PC-3 (cell line): ENCODE data around the gene PPP6R1.

Experiments
- CTCF ChIP-seq: fragments of 300-600 bp; sonication (generic); conservative IDR thresholded peaks from 2 replicates; pipeline ENCODE4 v1.5.1; 2017; ENCODE audit warnings: antibody characterized with exemption, low read depth, mild to moderate bottlenecking, low read length
- EZH2 ChIP-seq: fragments of 300-600 bp; sonication (generic); IDR thresholded peaks from one replicate; pipeline ENCODE4 v1.6.1; 2017; ENCODE audit warnings: antibody characterized with exemption, mild to moderate bottlenecking, low read length; ENCODE audit not compliant: unreplicated experiment
- EZH2phosphoT487 ChIP-seq: fragments of 300-600 bp; sonication (generic); IDR thresholded peaks from 2 replicates; pipeline ENCODE4 v1.6.1; 2018; ENCODE audit warnings: mild to moderate bottlenecking, antibody characterized with exemption, low read length, borderline replicate concordance

GRCh38 chr19:55220525-55220924, 38.3 kb downstream of the PPP6R1 start:
- TF ChIP-seq CTCF, result no peak
- no peak for TF ChIP-seq EZH2
- no peak for TF ChIP-seq EZH2phosphoT487
